ENCODE measurements around the gene EML4. TPM values are rescaled to one million over a fixed set of nuclear protein-coding genes. Genes with fewer than 3 reads are reported as not detected.

EML4 gene
- total RNA-seq, 1 experiment from 2014 or later: 68.2 TPM

- no peak overlapping the region for H3K4me3 Mint-ChIP-seq (ENCODE audit: low read depth, unreplicated experiment)
- CTCF ChIA-PET: no interaction called here
- DNase-seq: no peak
- no peaks in the 10 kb centered on the region for H3K36me3 Mint-ChIP-seq (ENCODE audit: insufficient read depth, unreplicated experiment)
- peaks cover 24% of the 10 kb centered on the region for H3K4me1 Mint-ChIP-seq (ENCODE audit: low read depth, unreplicated experiment)
- intact Hi-C loops (cut with micrococcal nuclease; ENCODE audit: unreplicated experiment): no loop called here
- no peaks in the 10 kb centered on the region for H3K9me3 Mint-ChIP-seq (ENCODE audit: low read depth, unreplicated experiment)
- no peak for TF ChIP-seq CTCF (IDR thresholded peaks at IDR 0.05; ENCODE audit: unreplicated experiment)
- H3K27ac Mint-ChIP-seq (ENCODE audit: unreplicated experiment): no peak overlapping the region
- BruUV-seq (replicated peaks): no TSS peak
- H3K27me3 Mint-ChIP-seq (ENCODE audit: unreplicated experiment): no peaks in the 10 kb centered on the region
These were observed 83.3 kb downstream of the EML4 start for GRCh38 chr2:42252464-42252863.

- no peak for DNase-seq
- no TSS peak for BruUV-seq (replicated peaks)
- no peaks in the 10 kb centered on the region for H3K36me3 Mint-ChIP-seq (ENCODE audit: insufficient read depth, unreplicated experiment)
- no peaks in the 10 kb centered on the region for H3K9me3 Mint-ChIP-seq (ENCODE audit: low read depth, unreplicated experiment)
- no peaks in the 10 kb centered on the region for H3K27me3 Mint-ChIP-seq (ENCODE audit: unreplicated experiment)
- H3K4me3 Mint-ChIP-seq (ENCODE audit: low read depth, unreplicated experiment): no peak overlapping the region
- CTCF ChIA-PET: no interaction called here
- no peak for TF ChIP-seq CTCF (IDR thresholded peaks at IDR 0.05; ENCODE audit: unreplicated experiment)
- intact Hi-C loops (cut with micrococcal nuclease; ENCODE audit: unreplicated experiment): no loop called here
- peaks cover 24% of the 10 kb centered on the region for H3K4me1 Mint-ChIP-seq (ENCODE audit: low read depth, unreplicated experiment)
- no peak overlapping the region for H3K27ac Mint-ChIP-seq (ENCODE audit: unreplicated experiment)
These were observed 85.2 kb downstream of the EML4 start for GRCh38 chr2:42254186-42254895.

- peaks cover 8% of the 10 kb centered on the region for H3K4me1 Mint-ChIP-seq (ENCODE audit: low read depth, unreplicated experiment)
- no peak overlapping the region for H3K27ac Mint-ChIP-seq (ENCODE audit: unreplicated experiment)
- no peaks in the 10 kb centered on the region for H3K27me3 Mint-ChIP-seq (ENCODE audit: unreplicated experiment)
- intact Hi-C loops (cut with micrococcal nuclease; ENCODE audit: unreplicated experiment): no loop called here
- no peaks in the 10 kb centered on the region for H3K36me3 Mint-ChIP-seq (ENCODE audit: insufficient read depth, unreplicated experiment)
- no peak for TF ChIP-seq CTCF (IDR thresholded peaks at IDR 0.05; ENCODE audit: unreplicated experiment)
- H3K4me3 Mint-ChIP-seq (ENCODE audit: low read depth, unreplicated experiment): no peak overlapping the region
- CTCF ChIA-PET: no interaction called here
- no peak for DNase-seq
- no TSS peak for BruUV-seq (replicated peaks)
- H3K9me3 Mint-ChIP-seq (ENCODE audit: low read depth, unreplicated experiment): no peaks in the 10 kb centered on the region
These were observed 87.4 kb downstream of the EML4 start for GRCh38 chr2:42256505-42256904.

GRCh38 chr2:42261518-42262195, 92.5 kb downstream of the EML4 start:
- no peak for DNase-seq
- Mint-ChIP-seq H3K4me1 (ENCODE audit: low read depth, unreplicated experiment) (no peaks in the 10 kb centered on the region), H3K27ac (ENCODE audit: unreplicated experiment) (no peak overlapping the region), H3K27me3 (ENCODE audit: unreplicated experiment) (no peaks in the 10 kb centered on the region), H3K4me3 (ENCODE audit: low read depth, unreplicated experiment) (no peak overlapping the region), H3K36me3 (ENCODE audit: insufficient read depth, unreplicated experiment) (peaks cover 9% of the 10 kb centered on the region), H3K9me3 (ENCODE audit: low read depth, unreplicated experiment) (no peaks in the 10 kb centered on the region)
- intact Hi-C loops (cut with micrococcal nuclease; ENCODE audit: unreplicated experiment): no loop called here
- CTCF ChIA-PET: interaction anchor here (0.6 to 0.7 kb wide), 2 partner anchors 16 to 49 kb away, joined by 3 to 6 read pairs; no protein-coding TSS in a partner anchor
- no TSS peak for BruUV-seq (replicated peaks)
- TF ChIP-seq CTCF (IDR thresholded peaks at IDR 0.05; ENCODE audit: unreplicated experiment): no peak

Data from Calu3 (cell line).